ENCODE measurements around the gene KIF25. TPM values are rescaled to one million over a fixed set of nuclear protein-coding genes. Genes with fewer than 3 reads are reported as not detected.

The KIF25 gene
- total RNA-seq, 4 donors from 2014 or later = 0.26 TPM; not detected in 3

DNA sequence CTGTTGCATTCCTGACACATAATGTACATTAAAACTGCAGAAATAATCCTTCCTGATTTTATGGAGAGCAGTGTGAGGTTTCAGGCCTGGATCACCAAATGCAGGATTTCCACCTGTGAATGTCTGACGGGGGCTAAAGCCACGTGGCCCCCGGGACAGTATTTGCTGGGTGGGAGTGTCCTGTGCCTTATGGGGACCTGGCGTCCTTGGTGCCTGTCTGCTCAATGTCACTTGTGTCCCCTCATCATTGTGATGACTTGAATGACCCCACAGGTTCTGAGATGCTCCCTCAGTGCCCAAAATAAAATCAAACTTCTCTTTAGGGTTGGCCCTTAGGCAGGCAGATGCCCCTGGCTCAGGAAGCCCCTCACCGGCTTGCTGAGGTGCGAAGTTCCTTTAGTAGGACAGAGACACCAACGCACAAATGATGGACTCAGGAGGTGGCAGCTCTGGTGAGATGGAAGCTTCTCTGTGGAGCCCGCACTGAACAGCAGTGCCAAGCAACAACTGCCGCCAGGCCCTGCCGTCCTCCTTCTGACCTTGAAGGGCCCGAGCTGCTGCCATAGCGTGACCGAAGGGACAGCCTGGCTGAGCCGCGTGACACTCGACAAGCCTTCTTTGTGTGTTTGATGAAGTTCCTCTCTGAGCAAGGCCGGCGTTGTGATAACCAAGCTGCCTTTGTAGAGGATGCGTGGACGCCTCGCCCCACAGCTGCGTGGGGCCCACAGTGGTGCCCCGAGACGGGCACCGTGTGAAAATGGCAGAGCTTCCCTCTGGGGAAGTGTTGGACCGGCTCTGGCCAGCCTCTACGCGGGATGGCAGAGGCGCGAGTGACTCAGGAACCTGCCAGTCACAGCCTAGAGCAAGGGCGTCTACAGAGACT, 50.6 kb downstream of the KIF25 start:
- Histone ChIP-seq H3K27ac (no peak overlapping the region), H3K36me3 (no peaks in the 10 kb centered on the region), H3K9me3 (no peaks in the 10 kb centered on the region), H3K27me3 (no peaks in the 10 kb centered on the region), H3K4me1 (peaks cover 0 to 10% (median 0%) of the 10 kb centered on the region in 3 donors), H3K4me3 (no peak overlapping the region)
- 60 to 89% methylated on average over 1 to 3 of the region's 31 CpGs for WGBS, 2 donors
- DNase-seq = no peak
- TF ChIP-seq, protein P1, sequence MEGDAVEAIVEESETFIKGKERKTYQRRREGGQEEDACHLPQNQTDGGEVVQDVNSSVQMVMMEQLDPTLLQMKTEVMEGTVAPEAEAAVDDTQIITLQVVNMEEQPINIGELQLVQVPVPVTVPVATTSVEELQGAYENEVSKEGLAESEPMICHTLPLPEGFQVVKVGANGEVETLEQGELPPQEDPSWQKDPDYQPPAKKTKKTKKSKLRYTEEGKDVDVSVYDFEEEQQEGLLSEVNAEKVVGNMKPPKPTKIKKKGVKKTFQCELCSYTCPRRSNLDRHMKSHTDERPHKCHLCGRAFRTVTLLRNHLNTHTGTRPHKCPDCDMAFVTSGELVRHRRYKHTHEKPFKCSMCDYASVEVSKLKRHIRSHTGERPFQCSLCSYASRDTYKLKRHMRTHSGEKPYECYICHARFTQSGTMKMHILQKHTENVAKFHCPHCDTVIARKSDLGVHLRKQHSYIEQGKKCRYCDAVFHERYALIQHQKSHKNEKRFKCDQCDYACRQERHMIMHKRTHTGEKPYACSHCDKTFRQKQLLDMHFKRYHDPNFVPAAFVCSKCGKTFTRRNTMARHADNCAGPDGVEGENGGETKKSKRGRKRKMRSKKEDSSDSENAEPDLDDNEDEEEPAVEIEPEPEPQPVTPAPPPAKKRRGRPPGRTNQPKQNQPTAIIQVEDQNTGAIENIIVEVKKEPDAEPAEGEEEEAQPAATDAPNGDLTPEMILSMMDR (IDR thresholded peaks at IDR 0.05) = no peak
- no peak for TF ChIP-seq POLR2A (IDR thresholded peaks at IDR 0.05)
- intact Hi-C loops (cut with DNase I) = no loop called here

DNA sequence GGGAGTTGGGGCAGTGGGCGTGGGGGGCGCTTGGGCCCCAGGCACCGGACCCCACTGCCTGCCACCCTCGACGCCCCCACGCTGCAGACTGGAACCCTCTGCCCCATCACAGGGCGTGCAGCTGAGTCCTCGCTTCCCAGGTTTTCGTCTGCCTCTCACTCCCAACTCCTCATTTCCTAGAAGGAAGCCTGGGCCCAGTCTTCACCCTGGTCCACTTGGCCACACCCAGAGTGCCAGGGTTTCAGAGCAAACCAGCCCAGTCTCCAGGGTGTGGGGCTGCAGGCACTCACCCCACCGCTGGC, 51.2 kb downstream of the KIF25 start:
- H3K27me3 ChIP-seq = no peaks in the 10 kb centered on the region
- H3K4me3 ChIP-seq = no peak overlapping the region
- no peak for DNase-seq
- WGBS, 2 donors = 76 to 100% methylated on average over 1 to 5 of the region's 10 CpGs
- TF ChIP-seq, protein P1 (IDR thresholded peaks at IDR 0.05) = no peak
- TF ChIP-seq POLR2A (IDR thresholded peaks at IDR 0.05) = no peak
- H3K27ac ChIP-seq = no peak overlapping the region
- H3K9me3 ChIP-seq = no peaks in the 10 kb centered on the region
- peaks cover 0 to 10% (median 0%) of the 10 kb centered on the region in 3 donors for H3K4me1 ChIP-seq
- H3K36me3 ChIP-seq = no peaks in the 10 kb centered on the region
- intact Hi-C loops (cut with DNase I) = no loop called here

DNA sequence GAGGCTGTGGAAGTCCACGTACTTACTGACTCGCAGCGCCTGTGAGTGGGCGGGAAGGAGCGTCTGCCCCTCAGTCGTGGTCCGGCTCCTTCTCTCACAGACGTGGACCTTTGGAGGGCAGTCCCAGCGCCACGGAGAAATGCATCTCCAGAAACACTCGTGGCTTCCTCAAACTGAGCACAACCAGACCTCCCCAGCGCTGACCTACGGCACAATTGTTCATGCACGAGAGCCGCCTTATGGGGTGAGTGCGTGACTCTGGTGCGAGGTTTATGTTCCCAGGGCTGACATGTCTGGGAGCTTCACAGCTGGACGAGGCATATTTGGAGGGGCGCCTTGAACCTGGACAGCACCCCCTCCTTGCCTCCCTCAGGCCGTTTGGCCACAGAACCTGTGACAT, 51.8 kb downstream of the KIF25 start:
- no peak overlapping the region for H3K4me3 ChIP-seq
- no peaks in the 10 kb centered on the region for H3K27me3 ChIP-seq
- H3K27ac ChIP-seq = no peak overlapping the region
- H3K9me3 ChIP-seq = no peaks in the 10 kb centered on the region
- H3K36me3 ChIP-seq = no peaks in the 10 kb centered on the region
- TF ChIP-seq, protein P1 (IDR thresholded peaks at IDR 0.05) = no peak
- TF ChIP-seq POLR2A (IDR thresholded peaks at IDR 0.05) = no peak
- H3K4me1 ChIP-seq = peaks cover 0 to 10% (median 0%) of the 10 kb centered on the region in 3 donors
- 86 to 95% methylated on average over 6 to 16 of the region's 20 CpGs for WGBS, 2 donors
- intact Hi-C loops (cut with DNase I) = no loop called here
- no peak for DNase-seq

DNA sequence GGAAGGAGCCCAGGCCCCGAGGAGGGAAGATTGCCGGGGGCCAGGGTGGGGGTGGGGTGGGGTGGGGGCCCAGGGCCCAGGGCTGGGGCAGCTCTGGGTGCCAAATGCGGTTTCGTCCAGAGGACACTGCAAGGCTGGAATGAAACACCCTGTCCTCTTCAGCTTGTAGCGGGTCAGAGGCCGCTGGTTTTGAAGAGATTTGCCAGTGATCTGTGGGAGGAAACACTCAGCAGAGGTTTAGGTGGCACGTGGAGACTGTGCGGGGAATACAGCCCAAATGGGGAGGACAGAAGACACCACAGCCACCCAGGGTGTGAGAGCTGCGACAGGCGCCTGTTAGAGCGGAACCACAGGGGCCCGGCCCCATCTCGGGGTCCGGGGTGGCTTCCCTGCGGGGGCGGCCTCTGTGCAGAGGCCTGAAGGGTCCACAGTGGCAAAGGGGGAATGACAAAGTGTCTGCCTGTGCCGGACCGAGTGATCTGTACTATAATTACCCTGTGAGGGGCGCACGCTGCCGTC, 52.3 kb downstream of the KIF25 start:
- 82 to 83% methylated on average over 3 to 18 of the region's 21 CpGs for WGBS, 2 donors
- no peak overlapping the region for H3K4me3 ChIP-seq
- no peak for DNase-seq
- peaks cover 0 to 14% (median 0%) of the 10 kb centered on the region in 3 donors for H3K4me1 ChIP-seq
- H3K9me3 ChIP-seq = no peaks in the 10 kb centered on the region
- intact Hi-C loops (cut with DNase I) = no loop called here
- no peaks in the 10 kb centered on the region for H3K36me3 ChIP-seq
- TF ChIP-seq POLR2A (IDR thresholded peaks at IDR 0.05) = no peak
- TF ChIP-seq, protein P1 (IDR thresholded peaks at IDR 0.05) = no peak
- H3K27me3 ChIP-seq = no peaks in the 10 kb centered on the region
- no peak overlapping the region for H3K27ac ChIP-seq

DNA sequence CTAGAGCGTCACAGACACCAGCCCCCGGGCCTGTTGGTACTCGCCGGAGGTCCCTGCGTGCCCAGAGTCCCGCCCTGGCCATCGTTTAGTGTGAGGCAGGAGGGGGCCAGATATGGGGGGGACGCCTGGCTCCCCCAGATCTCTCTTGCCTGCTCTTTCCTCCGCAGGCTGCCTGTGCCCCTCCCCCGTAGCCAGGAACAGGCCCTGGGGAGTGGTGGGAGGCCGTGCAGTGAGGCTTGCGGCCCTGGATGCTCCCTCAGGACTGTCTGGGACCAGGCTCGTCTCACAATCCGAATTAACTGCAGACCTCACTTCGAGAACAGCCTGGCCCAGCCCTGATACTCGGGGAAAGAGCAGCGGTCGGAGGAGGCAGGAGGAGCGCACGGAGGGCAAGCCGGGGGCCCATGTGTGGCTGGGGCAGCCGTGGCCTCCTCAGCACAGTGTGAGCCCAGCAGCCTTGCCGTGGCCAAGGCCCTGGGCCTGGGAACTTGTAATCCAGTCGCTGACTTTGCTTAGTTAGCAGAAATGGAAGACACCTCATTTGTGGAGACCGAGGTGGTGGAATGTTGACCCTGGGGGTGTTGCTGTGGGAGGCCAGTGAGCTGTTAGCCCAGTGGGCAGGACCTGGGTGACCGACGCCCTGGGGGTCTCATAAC, 52.9 kb downstream of the KIF25 start:
- Histone ChIP-seq H3K4me1 (peaks cover 0 to 16% (median 0%) of the 10 kb centered on the region in 3 donors), H3K27ac (no peak overlapping the region), H3K27me3 (no peaks in the 10 kb centered on the region), H3K36me3 (no peaks in the 10 kb centered on the region), H3K4me3 (no peak overlapping the region), H3K9me3 (no peaks in the 10 kb centered on the region)
- WGBS, 2 donors = 71 to 90% methylated on average over 8 to 19 of the region's 27 CpGs
- no peak for DNase-seq
- TF ChIP-seq, protein P1 (IDR thresholded peaks at IDR 0.05) = no peak
- TF ChIP-seq POLR2A (IDR thresholded peaks at IDR 0.05) = no peak
- intact Hi-C loops (cut with DNase I) = no loop called here
